Anterior cingulate cortex (tissue), 58 donors: ENCODE data around the gene SLC7A8.
"Not testable (repeated sequence)": the region's sequence is repeated elsewhere in the genome, so short reads cannot be mapped to it uniquely, and the experiment has no call there.

ENCODE experiments used
- DNase-seq, 58 donors: peaks; one replicate each; lab custom pipeline; 2025; lab: John Stamatoyannopoulos, UW

SLC7A8 gene

DNA sequence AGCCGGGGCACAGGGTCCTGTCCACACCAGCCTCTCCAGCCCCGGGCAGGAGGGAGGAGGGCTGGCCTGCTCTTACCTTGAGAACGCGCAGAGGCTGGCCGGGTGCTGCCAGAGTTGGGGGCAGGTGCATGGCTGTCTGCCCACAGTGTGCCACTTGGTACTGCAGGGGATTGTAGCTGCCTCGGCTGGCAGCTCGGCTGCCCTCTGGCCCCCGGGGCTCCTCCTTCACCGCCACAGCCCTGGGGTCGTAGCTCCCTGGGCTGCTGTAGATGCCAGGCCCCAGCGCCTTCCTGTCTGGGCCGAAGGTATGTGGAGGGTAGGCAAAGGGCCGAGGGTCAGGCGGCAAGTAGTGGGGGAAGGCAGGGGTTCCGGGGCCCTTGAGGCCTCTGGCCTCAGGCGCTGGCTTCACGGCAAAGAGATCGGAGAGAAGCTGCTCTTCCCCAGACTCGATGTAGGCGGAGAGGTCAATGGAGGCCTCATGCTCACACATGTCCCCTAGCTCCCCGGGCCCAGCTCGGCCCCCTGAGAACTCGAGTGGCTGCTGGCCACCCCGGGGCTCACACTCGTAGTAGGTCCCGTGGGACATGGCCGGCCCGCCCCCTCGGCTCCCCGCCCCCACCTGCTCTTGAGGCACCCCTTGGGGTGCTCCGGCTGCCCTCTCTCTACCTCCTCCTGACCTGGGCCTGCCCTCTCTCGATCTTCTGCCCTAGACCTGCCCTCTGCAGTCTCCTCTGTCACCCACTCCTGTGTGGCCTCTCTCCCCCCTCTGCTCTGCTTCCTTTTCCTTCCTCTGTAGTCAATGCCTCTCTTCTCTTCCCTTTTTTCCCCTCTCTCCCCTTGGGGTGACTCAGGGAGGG, 64.7 kb downstream of the SLC7A8 start, which contains the start of gene CEBPE:
Gene CEBPE (minus strand): TSS at position 750 of the 857 bp plus-strand sequence. CDS start 164 bp downstream, at position 586.
- no peak for DNase-seq

GRCh38 chr14:23117371-23118020, 66.0 kb downstream of the SLC7A8 start:
- no peak for DNase-seq

DNA sequence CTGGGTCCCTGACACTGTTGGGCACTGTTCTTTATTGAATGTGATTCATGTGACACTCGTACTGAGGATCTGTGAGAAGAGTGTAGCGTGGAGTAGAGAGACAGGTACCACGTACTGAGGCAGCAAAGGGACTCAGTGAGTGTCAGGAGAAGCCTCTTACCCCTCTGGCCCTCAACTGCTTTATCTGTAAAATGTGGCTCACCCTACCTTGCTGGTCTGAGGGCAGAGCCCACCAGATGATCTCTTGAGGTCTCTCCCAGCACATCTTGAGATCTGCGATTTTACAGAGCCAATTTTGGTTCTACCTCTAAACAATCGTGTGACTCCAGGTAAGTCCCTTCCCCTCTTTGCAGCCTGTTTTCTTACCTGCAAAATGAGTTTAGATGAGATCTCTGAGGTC, 67.5 kb downstream of the SLC7A8 start:
- no peak for DNase-seq

DNA sequence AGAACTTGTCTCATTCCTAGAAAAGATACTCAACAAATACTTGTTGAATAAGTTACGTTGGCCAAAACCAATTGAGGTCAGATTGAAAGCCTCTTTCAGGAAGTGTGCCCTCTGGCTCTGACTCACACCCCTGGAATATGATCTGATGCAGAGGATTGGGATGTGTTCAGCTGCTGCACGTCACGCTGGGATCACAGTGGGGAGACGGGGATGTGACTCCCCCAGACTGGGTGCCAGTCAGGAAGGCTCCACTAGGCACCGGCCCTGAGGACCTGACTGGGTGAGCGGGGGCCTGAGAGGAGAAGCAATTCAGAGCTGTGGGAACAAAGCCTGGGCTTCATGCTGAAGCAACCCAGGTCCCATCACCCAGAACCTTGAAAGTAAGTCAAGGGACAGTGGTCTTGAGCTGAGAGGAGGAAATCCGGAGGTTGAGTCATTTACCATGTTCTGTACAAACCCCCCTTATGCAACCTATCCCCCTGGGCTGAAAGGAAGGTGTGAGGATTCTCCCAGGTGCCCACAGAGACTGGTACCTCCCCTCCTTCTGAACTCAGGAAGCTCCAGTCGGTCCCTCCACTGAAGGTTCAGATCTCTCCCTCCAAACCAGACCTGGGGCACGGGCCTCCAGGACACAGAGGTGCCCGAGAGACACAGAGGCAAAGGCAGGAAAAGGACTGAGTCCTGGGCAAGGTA, 68.3 kb downstream of the SLC7A8 start:
- DNase-seq, result no peak

- DNase-seq, result no peak
Measured at GRCh38 chr14:23114669-23115038, 68.8 kb downstream of the SLC7A8 start.

- DNase-seq, result no peak
Measured at GRCh38 chr14:23114120-23114458, 69.4 kb downstream of the SLC7A8 start.

- DNase-seq, result no peak
Measured at GRCh38 chr14:23113431-23114119, 69.9 kb downstream of the SLC7A8 start.

DNA sequence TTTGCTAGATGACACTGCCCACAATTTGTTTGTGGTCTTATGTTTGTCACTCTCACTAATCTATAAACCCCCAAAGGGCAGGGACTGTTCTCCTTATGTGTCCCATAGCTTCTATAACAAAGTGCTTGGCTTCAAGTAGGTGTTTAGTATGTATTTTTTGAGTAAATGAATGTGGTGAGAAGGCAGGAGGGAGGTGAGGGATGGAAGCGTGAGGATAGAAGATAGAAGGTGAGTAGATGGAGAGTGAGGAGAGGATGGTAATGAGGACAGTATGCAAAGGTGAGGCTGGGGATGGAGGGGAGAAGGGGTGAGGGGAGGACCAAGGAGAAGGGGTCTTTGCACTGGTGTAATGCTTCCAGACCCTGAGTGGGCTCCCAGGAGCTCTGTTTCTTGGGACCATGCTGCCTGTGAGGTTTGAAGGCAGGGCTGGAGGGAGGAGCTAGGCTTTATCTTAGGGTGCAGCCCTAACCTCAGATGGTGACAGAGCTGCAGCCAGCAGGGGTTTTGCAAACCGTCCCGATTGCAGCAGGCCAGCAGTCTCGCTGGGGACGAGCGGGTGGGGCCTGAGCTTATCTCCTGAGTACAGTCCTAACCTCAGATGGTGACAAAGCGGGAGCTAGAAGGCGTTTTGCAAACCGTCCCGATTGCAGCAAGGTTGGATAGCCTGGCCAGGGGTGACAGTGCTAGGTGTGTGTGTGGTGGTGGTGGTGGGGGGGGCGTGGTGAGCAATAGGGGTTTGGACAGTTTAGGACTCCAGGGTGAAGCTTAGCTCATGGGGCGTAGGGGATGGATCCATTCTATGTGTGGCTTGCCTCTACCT, 70.9 kb downstream of the SLC7A8 start:
- DNase-seq, result no peak

DNA sequence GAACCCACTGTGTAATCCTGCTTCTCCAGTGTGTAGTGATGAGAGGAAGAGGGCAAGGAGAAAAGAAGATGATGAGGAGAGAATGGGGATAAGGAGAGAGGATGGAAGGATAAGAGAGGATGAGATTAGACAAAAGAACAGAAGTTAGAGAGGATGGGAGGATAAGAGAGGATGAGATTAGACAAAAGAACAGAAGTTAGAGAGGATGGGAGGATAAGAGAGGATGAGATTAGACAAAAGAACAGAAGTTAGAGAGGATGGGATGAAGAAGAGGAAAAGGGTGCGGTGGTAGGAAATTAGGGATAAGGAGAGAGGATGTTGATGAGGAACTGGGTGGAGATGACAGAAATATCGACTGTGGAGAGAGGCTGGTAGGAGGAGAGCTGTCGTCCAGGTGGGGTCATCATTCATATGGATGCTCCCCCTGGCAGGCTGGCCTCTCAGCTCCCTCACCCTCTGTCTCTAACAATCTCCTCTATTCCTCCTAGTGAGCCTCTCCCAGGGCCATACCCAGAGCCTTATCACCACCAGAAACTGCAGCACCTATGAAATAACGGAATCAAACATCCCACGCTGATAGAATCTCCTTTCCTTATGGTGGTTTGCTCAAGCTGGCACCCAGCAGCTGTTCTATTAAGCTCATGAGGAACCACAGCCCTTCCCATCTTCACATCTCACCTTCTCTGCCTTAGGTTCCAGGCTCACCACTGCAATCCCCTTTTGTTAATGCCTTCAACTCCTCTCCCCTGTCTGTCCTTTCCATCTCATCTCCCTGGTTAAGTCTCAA, 72.7 kb downstream of the SLC7A8 start:
- no peak for DNase-seq

GRCh38 chr14:23109769-23110168, 73.7 kb downstream of the SLC7A8 start:
- no peak for DNase-seq

- DNase-seq, result not testable (repeated sequence)
Measured at GRCh38 chr14:23108169-23108568, 75.3 kb downstream of the SLC7A8 start.

DNA sequence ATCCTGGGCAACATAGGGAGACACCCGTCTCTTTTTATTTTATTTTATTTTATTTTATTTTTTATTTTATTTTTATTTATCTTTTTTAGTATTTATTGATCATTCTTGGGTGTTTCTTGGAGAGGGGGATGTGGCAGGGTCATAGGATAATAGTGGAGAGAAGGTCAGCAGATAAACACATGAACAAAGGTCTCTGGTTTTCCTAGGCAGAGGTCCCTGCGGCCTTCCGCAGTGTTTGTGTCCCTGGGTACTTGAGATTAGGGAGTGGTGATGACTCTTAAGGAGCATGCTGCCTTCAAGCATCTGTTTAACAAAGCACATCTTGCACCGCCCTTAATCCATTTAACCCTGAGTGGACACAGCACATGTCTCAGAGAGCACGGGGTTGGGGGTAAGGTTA, 75.8 kb downstream of the SLC7A8 start:
- DNase-seq, result not testable (repeated sequence)

GRCh38 chr14:23106747-23107045, 76.8 kb downstream of the SLC7A8 start:
- no peak for DNase-seq

DNA sequence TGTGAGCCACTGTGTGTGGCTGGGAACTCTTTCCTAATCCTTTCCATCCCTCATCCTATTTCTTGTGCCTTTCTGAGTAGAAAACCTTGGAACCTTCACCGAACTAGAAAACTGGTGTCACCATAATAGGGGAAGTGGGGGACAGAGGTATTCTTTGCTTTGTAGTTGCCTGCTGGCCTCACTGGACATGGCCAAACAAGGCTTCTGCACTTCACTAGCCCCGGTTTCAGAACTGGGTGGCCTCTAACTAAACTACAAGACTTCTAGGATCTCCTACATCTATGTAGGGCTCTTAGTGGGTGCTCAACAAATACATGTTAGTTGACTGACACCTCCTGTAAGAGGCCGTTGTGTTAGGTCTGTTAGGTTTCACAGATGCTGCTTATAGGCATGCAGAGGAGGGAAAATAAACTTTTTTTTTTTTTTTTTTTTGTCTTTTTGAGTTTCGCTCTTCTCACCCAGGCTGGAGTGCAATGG, 78.1 kb downstream of the SLC7A8 start:
- DNase-seq, result no peak

GRCh38 chr14:23104591-23105347, 78.7 kb downstream of the SLC7A8 start, which contains the start of gene CIROP:
Gene CIROP (minus strand): TSS chr14:23104989. CDS start chr14:23104920, 69 bp downstream.
- peak in 2 of 58 donors; percentile 13 to 17 for DNase-seq

- no peak for DNase-seq
Measured at GRCh38 chr14:23104070-23104590, 79.3 kb downstream of the SLC7A8 start.

DNA sequence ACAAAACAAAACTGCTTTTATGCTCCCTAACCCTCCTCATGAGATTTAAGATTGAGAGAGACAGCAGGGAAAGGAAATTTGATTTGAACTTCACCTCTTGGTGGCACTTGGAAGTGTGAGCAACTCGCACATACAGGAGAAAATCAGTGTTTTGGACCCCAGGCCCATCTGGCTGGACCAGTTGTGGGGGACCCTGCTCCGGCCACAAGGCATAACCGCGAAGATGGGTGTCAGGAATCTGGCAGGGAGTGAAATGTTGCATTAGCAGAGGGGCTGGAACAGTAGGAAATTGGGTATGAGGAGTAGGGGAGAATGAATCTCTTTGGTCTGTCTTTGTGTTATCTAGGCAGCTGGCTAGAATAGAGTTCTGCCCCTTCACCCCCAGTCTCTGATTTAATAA, 79.9 kb downstream of the SLC7A8 start:
- no peak for DNase-seq

- DNase-seq, result peak in 14 of 58 donors; percentile 8 to 52 (median 20)
Measured at GRCh38 chr14:23102801-23103200, 80.7 kb downstream of the SLC7A8 start.
